DMS79 treated with DMSO at 0.1 percent for 48 hours (cell line): Measurements from ENCODE around the gene ANKS1A.
A peak's percentile ranks its signal among the peaks of the same experiment; 100 is the strongest.

Source experiments
- DNase-seq: peaks from one replicate; lab custom pipeline; 2025; lab: John Stamatoyannopoulos, UW

Gene ANKS1A

GRCh38 chr6:35043381-35044130 lies 154.5 kb downstream of the ANKS1A start:
- peak; percentile 41 for DNase-seq

GRCh38 chr6:35044145-35044745 lies 155.2 kb downstream of the ANKS1A start:
- DNase-seq, result peak; percentile 59

GRCh38 chr6:35044761-35045421 lies 155.8 kb downstream of the ANKS1A start:
- DNase-seq, result peak; percentile 59

- DNase-seq, result no peak
Observed at GRCh38 chr6:35046103-35046502, 157.0 kb downstream of the ANKS1A start.

- no peak for DNase-seq
Observed at GRCh38 chr6:35046862-35047261, 157.8 kb downstream of the ANKS1A start.

- DNase-seq, result no peak
Observed at GRCh38 chr6:35047265-35048011, 158.4 kb downstream of the ANKS1A start.

GRCh38 chr6:35048031-35048613 lies 159.1 kb downstream of the ANKS1A start:
- no peak for DNase-seq

- peak; percentile 39 for DNase-seq
Observed at GRCh38 chr6:35048631-35049083, 159.6 kb downstream of the ANKS1A start.

- peak; percentile 29 for DNase-seq
Observed at GRCh38 chr6:35049156-35049735, 160.2 kb downstream of the ANKS1A start.

- DNase-seq, result peak; percentile 93
Observed at GRCh38 chr6:35049900-35050756, 161.1 kb downstream of the ANKS1A start.

GRCh38 chr6:35050757-35051330 lies 161.8 kb downstream of the ANKS1A start:
- no peak for DNase-seq

GRCh38 chr6:35051396-35051795 lies 162.3 kb downstream of the ANKS1A start:
- no peak for DNase-seq

- no peak for DNase-seq
Observed at GRCh38 chr6:35051997-35052583, 163.0 kb downstream of the ANKS1A start.

GRCh38 chr6:35052694-35053565 lies 163.9 kb downstream of the ANKS1A start:
- DNase-seq, result no peak

GRCh38 chr6:35053701-35054100 lies 164.6 kb downstream of the ANKS1A start:
- DNase-seq, result no peak

- DNase-seq, result no peak
Observed at GRCh38 chr6:35054106-35054742, 165.2 kb downstream of the ANKS1A start.

GRCh38 chr6:35054743-35055130 lies 165.7 kb downstream of the ANKS1A start:
- DNase-seq, result no peak

- no peak for DNase-seq
Observed at GRCh38 chr6:35055891-35056290, 166.8 kb downstream of the ANKS1A start.
